ENCODE data around the gene FAM13A.
"Not testable (repeated sequence)": the region's sequence is repeated elsewhere in the genome, so short reads cannot be mapped to it uniquely, and the experiment has no call there.

Gene FAM13A

GRCh38 chr4:88892646-88893045, 164.3 kb downstream of the FAM13A start:
- Histone ChIP-seq H3K27me3 (ENCODE audit: insufficient read depth, poor library complexity, severe bottlenecking) (no peaks in the 10 kb centered on the region), H3K27ac (replicated peaks) (no peak overlapping the region), H3K4me3 (replicated peaks; ENCODE audit: insufficient read depth, low read length) (no peak overlapping the region)
- no peak for TF ChIP-seq REST (IDR thresholded peaks at IDR 0.05; ENCODE audit: insufficient replicate concordance, low read depth)
- no peak for TF ChIP-seq SPI1 (IDR thresholded peaks at IDR 0.05; ENCODE audit: borderline replicate concordance, low read depth)
- TF ChIP-seq GABPA (IDR thresholded peaks at IDR 0.05; ENCODE audit: low read depth), result no peak
- TF ChIP-seq CTCF (IDR thresholded peaks at IDR 0.05; ENCODE audit: insufficient read depth, low read length), result no peak
- no peak for DNase-seq (ENCODE audit: low read depth in 1 of 2, low spot score in 1 of 2)

- no peak for DNase-seq (ENCODE audit: low read depth in 1 of 2, low spot score in 1 of 2)
- Histone ChIP-seq H3K4me3 (replicated peaks; ENCODE audit: insufficient read depth, low read length) (no peak overlapping the region), H3K27ac (replicated peaks) (no peak overlapping the region), H3K27me3 (ENCODE audit: insufficient read depth, poor library complexity, severe bottlenecking) (no peaks in the 10 kb centered on the region)
- TF ChIP-seq CTCF (IDR thresholded peaks at IDR 0.05; ENCODE audit: insufficient read depth, low read length) (no peak), GABPA (IDR thresholded peaks at IDR 0.05; ENCODE audit: low read depth) (no peak), REST (IDR thresholded peaks at IDR 0.05; ENCODE audit: insufficient replicate concordance, low read depth) (no peak), POLR2AphosphoS5 (IDR thresholded peaks at IDR 0.05; ENCODE audit: low read depth) (no peak), SPI1 (IDR thresholded peaks at IDR 0.05; ENCODE audit: borderline replicate concordance, low read depth) (no peak)
These were observed 165.3 kb downstream of the FAM13A start for GRCh38 chr4:88891636-88892035.

- not testable (repeated sequence) for H3K4me3 ChIP-seq (replicated peaks; ENCODE audit: insufficient read depth, low read length); H3K27ac ChIP-seq (replicated peaks); DNase-seq (ENCODE audit: low read depth in 1 of 2, low spot score in 1 of 2); H3K27me3 ChIP-seq (ENCODE audit: insufficient read depth, poor library complexity, severe bottlenecking)
These were observed 169.6 kb downstream of the FAM13A start for GRCh38 chr4:88887409-88887808.

GRCh38 chr4:88881227-88881569, 175.8 kb downstream of the FAM13A start:
- no peak for TF ChIP-seq GABPA (IDR thresholded peaks at IDR 0.05; ENCODE audit: low read depth)
- TF ChIP-seq POLR2AphosphoS5 (IDR thresholded peaks at IDR 0.05; ENCODE audit: low read depth), result no peak
- no peak for TF ChIP-seq CTCF (IDR thresholded peaks at IDR 0.05; ENCODE audit: insufficient read depth, low read length)
- TF ChIP-seq REST (IDR thresholded peaks at IDR 0.05; ENCODE audit: insufficient replicate concordance, low read depth), result no peak
- TF ChIP-seq SPI1 (IDR thresholded peaks at IDR 0.05; ENCODE audit: borderline replicate concordance, low read depth), result no peak
- no peak for DNase-seq (ENCODE audit: low read depth in 1 of 2, low spot score in 1 of 2)
- H3K27me3 ChIP-seq (ENCODE audit: insufficient read depth, poor library complexity, severe bottlenecking), result peaks cover 5% of the 10 kb centered on the region
- no peak overlapping the region for H3K27ac ChIP-seq (replicated peaks)
- no peak overlapping the region for H3K4me3 ChIP-seq (replicated peaks; ENCODE audit: insufficient read depth, low read length)

Measured in HL-60 (cell line).